Neural cell (in vitro differentiated cells): ENCODE data around the gene C3orf49.

ENCODE experiments used
- EZH2 ChIP-seq: fragments of 200-600, 300-800 bp; shearing (Covaris generic), sonication (generic); IDR thresholded peaks from 2 replicates; pipeline ENCODE4 v1.6.1; 2014; ENCODE audit warnings: antibody characterized with exemption, low read length, borderline replicate concordance, mild to moderate bottlenecking; ENCODE audit not compliant: insufficient read depth, poor library complexity, severe bottlenecking
- POLR2AphosphoS5 ChIP-seq: IDR thresholded peaks from 2 replicates; pipeline ENCODE4 v1.6.1; 2012
- RAD21 ChIP-seq: fragments of 450-650 bp; conservative IDR thresholded peaks from 2 replicates; pipeline ENCODE4 v1.6.1; 2014; ENCODE audit warnings: antibody characterized with exemption, mild to moderate bottlenecking, moderate library complexity
- REST ChIP-seq: IDR thresholded peaks from 2 replicates; pipeline ENCODE4 v1.6.1; 2012; ENCODE audit warnings: borderline replicate concordance
- TF ChIP-seq, protein P1 (sequence below): fragments of 450-650 bp; IDR thresholded peaks from 2 replicates; pipeline ENCODE4 v1.5.1; 2014; ENCODE audit warnings: antibody characterized with exemption, mild to moderate bottlenecking, moderate library complexity; ENCODE audit not compliant: poor library complexity, severe bottlenecking

DNA sequence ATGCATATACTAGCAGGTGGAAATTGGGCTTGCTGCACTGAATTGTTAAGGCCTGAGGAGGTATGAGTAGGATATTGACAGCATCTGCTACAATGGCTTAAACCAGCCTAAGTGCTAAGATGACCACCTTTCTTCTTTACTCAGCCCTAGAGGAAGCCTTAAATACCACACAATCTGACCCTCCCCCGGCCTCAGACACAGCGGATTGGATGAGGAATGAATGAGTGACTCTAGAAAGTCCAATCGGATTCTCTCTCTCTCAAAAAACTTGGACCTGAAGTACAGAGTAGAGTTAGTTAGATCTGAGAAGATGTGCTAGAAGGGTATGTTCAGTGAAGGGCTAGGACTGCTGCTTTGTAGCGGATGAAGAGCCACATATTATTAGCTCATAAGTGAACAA is 39.9 kb upstream of the C3orf49 start:
- TF ChIP-seq POLR2AphosphoS5 (no peak), EZH2 (no peak), RAD21 (no peak), REST (no peak)
- TF ChIP-seq, protein P1, sequence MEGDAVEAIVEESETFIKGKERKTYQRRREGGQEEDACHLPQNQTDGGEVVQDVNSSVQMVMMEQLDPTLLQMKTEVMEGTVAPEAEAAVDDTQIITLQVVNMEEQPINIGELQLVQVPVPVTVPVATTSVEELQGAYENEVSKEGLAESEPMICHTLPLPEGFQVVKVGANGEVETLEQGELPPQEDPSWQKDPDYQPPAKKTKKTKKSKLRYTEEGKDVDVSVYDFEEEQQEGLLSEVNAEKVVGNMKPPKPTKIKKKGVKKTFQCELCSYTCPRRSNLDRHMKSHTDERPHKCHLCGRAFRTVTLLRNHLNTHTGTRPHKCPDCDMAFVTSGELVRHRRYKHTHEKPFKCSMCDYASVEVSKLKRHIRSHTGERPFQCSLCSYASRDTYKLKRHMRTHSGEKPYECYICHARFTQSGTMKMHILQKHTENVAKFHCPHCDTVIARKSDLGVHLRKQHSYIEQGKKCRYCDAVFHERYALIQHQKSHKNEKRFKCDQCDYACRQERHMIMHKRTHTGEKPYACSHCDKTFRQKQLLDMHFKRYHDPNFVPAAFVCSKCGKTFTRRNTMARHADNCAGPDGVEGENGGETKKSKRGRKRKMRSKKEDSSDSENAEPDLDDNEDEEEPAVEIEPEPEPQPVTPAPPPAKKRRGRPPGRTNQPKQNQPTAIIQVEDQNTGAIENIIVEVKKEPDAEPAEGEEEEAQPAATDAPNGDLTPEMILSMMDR, result no peak
